Activated CD8-positive, alpha-beta memory T cell treated with anti-CD3 and anti-CD28 coated beads, Interleukin-2, amount 50 U/mL, for 24 hours (primary cell): Measurements from ENCODE around the gene IL33.

Source experiments
- DNase-seq: peaks from one replicate; pipeline ENCODE4 v3.0.0-alpha.2; 2020; ENCODE audit errors: extremely low read depth

The IL33 gene

DNA sequence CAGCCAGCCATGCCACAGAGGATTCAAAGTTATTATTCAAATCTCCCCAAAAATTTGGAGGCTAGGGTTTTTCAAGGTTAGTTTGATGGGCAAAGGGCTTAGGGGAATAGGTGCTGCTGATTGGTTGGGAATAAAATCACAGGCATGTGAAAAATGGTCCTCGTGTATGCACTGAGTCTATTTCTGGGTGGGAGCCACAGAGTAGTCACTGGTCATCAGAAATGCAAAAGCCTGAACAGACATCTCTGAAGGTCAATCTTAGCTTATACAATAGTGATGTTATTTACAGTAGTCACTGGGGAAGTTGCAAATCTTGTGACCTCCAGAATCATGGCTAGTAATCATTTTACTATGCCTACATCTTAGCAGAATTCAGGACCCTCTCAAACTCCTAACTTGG, 1.3 kb downstream of the IL33 start:
- no peak for DNase-seq

DNA sequence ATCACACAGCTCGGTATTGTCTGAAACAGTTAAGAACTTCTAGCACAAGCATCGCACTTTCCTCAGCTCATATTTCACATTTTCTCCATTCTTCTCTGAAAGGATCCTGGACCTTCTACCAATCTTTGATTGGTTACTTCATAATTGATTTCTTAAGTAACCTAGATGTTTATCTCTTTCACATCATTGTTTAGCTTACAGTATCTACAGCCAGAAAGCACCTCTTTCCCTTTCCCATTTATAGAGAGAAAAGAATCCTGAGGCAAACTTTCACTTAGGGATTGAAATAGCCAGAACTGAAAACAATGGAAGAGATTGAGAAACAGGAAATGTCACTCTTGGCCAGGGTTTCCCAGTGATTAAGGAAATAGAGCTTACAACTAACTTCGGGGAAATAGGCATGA, 2.5 kb downstream of the IL33 start:
- DNase-seq, result no peak

DNA sequence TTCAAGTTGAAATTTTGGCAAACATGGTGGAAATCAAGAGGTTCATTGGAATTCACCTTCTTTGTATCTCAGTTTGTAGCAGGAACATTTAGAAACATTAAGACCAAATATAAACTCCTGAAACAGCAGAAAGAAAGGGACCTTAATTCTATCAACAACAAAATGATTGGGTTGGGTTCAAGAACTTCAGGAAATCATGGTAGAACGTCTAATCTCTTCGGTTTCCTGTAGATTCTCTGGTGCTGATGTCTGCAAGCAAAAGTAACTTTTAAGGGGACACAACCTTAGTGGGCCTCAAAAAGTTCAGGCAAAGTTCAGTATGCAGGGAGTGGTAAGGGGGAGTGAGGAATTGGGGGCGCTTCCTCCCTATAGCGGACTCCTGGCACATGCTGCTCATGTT, 3.4 kb downstream of the IL33 start:
- DNase-seq, result no peak

DNA sequence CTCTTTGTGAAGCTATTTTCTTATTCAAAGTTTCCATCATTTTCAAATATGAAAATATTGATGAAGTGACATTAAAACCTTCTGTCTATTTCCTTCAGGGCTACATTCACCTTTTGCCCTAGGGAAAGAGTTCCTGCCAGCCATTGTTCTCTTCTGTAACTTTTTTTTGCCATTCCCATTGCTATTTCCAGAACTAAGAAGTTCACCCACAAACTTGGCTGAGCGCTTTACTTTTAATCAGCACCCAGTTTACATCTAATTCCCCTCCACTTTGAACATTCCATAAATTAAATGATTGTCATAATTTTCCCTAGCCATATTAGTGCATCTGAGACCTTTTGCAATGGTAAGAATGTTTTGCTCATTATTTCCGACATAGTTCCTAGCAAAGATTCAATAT, 4.4 kb downstream of the IL33 start:
- no peak for DNase-seq

DNA sequence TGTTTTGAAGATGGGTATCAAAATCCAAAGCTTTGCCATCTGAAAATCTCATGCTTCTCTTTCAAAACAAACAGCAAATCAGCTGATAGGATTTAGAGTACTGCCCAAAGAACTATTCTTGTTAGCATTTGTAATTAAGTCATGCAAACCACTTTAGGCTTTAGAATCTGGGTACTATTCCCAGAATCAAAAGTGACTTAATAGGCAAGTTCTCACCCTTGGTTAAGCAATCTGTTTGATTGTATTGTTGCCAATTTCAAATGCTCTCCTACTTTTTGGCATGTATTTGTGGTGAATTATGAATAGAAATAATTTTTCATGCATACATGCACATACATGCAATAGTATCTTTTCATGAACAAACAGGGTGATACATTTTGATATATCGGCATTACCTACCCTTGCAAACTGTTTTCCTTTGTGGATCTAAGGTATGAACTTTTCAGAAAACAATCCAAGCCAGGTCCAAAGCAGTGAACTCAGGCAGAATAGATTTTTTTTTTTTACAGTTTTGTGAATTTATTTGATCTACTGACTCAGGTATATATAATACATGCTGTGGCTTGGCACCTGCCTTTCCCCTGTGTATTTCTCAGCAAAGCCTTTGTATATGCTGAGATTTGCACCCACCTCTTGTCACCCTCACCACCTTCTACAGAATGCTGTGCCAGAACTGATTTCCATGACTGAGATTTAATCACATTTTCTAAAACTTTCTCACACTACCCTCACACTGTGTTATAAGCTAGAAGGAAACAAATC, 9.0 kb downstream of the IL33 start:
- no peak for DNase-seq

DNA sequence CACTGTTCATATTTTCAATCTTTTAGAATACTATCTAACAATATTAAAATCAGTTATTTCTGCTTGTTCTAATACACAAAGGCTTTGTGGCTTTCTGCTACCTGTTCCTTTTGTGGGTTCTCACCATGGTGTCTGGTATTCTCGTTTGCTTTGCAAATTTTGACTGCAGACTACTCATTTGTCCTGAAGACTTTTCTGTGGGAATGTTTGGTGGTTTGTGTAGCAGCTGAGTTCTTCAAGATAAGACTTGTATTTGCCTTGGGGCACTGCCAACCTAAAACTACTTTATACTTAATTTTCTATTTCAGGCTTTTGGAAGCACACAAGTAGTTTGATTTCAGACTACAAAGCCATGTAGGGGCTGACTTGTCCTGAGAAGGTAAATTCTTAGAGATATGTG, 11.1 kb downstream of the IL33 start:
- DNase-seq, result no peak

DNA sequence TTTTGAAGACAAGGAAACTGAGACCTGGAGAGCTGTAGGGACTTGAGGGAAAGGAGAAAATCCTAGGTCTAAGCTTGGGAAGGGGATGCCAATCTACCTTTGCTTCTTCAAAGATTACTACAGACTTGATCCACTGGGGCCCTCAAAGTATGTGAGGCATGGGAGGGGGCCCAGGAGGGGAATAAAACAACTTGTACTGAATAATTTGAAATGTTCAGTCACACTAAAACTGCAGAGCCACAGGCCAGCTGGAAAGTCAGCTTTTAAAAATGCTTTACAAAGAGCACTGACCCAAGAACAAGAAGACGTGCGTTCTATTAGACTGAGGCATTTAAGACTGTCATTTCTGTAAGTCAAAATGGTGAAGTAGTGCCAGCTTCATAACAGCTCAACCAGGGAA, 13.6 kb downstream of the IL33 start:
- DNase-seq, result no peak

DNA sequence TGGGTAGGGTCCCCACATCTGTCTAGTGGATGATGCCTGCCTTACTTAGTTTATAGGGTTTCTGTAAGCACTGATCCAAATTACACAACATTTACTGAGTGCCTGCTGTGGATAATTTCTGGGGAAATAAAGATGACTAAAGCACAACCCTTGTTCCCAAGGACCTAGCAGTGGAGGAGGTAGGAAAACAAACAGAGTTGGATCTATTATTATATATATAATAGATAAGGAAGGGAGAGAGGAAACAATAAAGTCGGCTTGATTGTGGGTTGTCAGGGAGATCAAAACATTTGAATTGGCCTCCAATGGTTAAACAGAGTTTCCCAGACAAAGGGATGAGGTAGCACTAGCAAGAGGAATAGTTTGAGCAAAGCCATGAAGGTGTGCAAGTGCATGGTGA, 14.0 kb downstream of the IL33 start:
- no peak for DNase-seq

DNA sequence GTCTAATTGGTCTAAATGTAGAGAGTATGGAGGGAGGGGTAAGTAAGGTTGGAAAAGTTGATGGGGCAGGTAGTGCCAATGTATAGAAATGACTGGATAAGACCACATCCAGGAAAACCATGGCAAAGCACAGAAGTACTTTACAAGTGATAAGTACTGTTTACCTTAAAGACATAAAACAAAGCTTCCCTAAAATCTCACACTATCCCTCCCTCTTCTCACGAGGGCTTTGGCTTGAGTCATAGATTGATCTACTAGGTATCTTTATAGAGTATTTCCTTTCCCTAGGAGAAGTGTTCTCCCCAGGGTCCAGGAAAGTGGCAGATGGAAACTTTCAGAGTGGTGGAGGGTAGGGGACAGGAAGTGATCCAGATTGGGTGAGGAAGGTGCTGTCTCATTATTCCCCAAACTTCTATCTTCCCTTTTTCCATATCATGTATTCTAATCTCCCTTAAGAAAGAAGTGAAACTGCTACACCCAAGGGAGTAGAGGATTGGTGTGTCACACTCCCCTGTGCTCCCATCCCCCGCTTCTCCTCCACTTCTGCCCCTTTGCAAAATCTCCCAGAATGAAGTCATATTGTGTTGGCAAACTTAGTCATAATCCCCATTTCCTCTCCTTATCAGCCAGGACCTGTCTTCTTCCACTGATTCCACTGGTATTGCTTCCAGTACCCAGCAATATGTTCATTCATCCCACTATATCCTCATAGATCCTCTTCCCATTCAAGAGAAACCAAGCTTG, 14.6 kb downstream of the IL33 start:
- DNase-seq, result no peak

DNA sequence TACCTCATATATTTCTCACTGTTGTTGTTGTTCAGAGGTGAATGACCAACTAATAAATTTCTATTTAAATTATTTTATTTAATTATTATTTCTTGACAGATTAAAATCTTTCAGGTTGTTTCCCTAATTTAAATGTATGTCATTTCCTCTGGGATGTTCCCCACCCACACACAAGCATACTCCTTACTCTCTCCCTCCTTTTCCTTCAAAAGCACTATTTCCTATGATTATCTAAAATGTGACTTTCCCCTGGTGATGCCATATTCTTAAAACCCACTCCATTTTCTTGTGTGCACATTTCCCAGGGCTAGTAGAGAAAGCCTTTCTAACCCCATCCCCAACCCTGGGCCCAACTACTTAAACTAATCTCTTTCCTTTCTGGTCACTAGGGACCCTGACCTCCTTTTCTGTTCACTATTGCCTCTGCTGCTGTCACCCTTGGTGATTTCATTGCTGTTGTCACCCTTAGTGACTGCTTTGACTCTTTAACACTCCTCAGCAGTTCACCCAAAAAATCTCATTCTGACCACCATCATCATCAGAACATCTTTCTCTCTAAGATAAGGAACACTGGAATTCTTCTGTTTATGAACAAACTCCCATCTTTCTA, 16.8 kb downstream of the IL33 start:
- no peak for DNase-seq

DNA sequence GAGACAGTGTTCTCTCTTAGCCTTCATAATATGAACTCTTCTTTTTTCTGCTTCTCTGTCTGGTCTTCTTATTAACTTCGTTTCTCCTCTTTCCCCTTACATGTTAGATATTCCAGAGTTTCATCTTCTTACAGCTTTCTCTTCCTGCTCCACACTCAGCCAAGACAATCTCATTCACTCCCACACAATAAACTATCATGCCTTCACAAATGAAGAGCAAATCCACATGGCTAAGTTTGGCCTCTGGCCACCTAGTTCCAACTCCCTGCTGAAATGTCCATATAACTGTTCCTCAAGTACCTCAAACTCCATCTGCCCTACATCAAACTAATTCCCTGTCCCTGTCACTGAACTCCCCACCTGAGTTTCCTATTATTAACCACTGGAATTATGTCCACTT, 18.4 kb downstream of the IL33 start:
- no peak for DNase-seq

DNA sequence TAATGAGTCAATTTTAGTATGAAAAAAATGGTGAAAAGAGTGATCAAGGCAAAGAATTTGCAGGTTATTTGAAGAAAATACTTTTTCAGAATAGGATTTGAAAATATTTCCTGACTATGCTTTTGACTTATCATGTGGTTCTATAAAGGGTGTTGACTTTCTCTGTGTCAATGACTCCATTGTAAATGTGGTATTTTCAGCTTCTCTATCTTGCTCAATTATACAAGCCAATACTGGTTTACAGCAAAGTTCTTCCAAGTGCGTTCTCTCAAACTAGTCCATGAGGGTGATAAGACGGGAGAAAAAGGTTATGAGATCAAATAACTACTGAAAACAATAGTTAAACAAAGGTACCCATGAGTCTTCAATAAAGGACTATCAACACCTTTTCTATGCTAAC, 21.7 kb downstream of the IL33 start:
- DNase-seq, result no peak

DNA sequence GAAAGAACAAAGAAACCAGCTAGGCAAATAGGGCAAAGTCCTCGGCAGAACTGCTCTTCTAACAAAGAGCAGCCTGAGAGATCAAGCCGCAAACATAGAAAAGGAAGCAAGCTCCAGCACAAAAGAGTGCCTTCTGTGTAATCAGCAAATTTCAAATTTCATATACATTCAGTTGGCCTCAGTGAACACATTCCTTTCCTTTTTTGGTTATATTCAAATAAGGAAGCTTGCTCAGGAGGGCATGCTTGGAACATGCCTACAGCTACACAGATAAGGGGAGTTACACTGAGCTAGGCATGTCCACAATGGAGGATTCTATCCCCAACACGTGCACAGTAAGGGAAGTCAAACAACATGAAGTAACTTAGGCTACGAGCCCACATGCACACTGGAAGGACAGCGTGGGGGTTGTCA, 23.4 kb downstream of the IL33 start:
- DNase-seq, result no peak

DNA sequence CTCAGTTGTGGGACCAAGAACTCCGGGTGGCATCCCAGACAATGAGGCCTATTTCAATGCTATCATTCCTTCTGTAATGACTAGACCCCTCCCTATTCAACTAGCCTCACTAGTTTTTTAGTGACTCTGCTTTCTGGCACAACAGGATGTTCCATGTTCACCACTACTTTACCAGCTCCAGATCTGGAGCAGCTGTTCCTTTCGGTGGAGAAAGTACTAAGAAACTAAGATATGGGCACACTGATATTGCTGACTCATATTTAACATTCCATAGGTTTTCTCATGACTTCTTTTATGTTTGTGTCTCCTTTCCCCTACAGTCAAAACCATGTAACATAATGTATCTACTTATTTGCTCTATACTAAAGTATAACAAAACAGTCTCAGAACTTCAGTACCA, 24.1 kb downstream of the IL33 start:
- no peak for DNase-seq

DNA sequence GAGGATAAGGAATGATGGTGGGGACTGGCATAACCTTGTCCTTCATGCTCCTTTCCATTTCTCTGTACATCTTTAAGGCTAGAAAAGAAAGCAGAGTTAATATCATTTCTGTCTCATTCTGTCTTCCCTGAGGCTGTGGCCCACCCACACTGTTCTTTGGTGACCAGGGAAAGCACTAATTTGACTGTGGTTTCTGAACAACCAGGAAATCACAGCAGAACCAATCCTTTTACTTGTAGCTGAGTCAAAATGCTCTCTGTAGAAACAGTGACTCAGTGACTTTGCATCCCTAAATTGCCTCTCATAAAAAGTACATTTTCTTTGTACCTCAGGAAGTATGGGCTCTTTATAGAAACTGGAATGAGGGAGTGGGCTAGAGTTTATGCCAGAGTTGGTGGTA, 28.1 kb downstream of the IL33 start:
- no peak for DNase-seq

DNA sequence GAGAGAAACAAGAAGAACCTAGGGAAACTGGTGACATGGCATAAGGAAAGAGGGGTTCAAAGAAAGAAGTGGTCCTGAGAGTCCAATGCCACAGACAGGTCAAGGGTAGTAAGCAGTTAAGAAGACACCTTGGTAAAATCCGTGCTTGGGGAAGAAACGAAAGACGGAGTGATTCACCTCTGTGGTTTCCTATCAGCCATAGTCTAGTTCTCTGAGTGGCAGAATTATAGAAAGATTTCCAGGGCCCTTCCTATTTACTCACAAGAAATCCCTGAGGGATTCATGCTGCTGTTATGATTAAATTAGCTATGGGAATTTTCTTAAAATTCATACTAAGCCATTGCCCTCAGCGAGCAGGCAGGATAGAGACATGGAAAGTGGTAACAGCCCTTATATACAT, 31.7 kb downstream of the IL33 start:
- DNase-seq, result no peak

DNA sequence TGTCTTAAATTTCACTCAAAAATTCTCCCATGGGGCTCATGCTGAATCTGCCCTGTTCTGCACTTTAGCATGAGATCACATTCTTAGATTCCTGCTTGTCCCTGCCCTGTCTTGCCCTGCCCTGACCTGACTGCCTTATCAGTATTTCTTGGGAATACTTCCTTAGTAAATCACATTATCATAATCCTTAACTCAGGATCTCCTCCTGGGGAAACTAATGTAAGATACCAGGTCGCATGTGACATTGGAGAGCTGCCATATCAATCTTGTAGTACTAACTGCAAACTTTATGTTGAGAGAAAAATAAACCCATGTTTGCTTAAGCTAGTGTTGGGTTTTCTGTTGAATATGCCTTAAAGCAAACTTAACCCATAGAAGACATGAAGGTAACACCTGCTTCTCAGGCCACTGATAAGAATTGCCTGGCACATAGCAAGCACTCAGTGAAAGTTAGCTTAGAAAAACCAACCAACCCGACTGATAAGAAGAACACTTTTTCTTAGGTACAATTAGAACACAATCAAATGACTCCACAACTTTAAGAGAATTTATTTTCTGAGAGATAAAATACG, 53.3 kb downstream of the IL33 start:
- DNase-seq, result no peak

DNA sequence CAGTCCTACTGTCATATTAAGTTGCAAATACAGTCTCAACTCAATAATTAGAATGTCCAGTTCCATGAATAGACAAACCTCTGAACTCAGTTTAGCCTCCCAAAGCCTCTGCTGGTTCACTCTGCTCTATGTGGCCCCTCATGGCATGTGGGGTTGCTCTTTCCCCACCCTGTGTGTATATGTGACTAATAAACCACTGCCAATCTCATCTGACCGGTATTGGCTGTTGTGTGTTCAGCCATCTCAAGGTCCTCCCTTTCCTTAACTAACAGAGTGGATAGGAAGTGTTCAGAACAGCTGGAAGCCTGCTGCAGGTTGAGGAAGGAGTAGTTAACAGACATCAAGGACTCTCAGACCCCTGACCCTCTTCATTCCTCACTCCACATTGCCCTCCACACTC, 55.3 kb downstream of the IL33 start:
- DNase-seq, result no peak

DNA sequence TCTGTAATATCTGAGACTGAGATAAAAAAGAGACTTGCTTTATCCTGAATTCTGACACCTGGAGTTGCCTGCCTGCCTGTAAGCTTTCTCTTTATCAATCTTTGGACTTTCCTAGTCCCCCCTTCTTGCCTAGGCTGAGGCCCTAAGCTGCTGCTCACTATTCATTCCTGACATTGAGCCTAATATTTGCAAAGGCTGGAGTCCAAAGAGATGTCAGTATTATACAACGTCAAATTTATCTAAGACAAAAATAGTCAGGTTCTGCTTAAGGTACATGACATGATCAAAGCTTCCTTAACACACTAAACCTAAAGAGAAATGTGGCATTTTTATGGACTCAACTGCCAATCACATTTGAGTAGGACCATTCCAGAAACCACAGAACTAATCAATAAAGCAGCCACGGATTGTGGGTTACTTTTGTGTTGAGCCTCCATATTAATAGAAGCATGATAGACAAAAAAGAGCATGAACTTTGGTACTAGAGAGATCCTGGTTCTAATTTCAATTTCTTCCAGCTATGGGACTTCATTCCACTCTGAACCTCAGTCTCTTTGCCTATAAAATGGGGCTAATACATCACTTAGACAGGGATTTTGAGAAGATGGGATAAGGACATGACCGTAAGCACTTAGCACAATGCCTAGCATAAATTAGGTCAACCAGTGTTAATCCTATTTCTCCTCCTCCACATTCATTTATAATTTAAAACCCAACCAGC, 56.1 kb downstream of the IL33 start:
- DNase-seq, result no peak

DNA sequence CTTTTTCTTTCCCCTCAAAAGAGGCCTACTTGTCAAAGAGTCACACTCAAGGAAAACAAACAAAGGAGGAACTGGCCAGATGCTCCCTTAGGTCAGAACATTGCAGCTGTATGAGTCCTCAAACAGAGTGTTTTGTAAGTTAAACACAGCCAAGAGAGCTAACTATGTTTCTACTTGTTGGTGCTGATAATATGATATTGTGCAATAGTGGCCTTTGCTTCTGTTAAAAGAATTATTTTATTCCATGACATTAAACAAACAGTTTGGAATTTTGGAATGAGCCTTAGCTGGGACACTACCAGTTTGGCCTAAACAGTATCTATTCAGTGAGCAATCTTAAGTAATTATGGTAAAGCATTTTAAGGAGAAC, 56.6 kb downstream of the IL33 start:
- no peak for DNase-seq

DNA sequence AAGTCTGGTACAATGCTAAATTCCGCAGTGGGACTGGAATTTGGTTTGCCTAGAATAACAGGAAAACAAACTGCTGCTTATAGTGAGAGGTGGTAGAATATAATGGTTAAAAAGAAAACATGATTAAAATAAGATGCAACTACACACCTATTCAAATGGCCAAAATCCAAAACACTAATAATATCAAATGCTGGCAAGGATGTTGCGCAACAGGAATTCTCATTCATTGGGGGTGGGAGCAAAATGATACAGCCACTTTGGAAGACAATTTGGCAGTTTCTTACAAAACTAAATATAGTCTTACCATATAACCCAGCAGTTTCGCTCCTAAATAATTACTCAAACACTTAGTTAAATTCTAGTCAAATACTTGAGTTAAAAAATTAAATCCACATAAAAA, 61.8 kb downstream of the IL33 start:
- DNase-seq, result no peak

DNA sequence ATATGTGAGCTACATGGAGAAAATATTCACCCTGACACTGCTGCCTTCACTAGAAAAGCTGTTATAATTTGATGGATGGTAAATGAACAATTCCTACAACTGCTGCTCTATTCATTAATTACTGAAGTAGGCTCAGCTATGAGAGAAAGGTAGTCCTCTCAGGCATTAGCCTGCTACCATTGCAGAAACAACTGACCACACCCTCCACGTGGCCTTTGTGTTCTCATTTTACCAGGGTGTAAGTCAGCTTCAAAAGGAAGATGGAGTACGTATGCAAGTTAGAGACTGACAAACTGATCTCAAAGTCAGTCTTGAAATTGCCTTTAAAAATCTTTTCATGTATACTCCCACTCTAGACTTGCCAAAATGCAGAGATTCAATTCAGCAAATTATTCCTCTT, 86.3 kb downstream of the IL33 start:
- no peak for DNase-seq
